Activated CD4-positive, alpha-beta T cell treated with anti-CD3 and anti-CD28 coated beads for 36 hours (primary cell): ENCODE results near the gene NUBP1. TPM values are rescaled to one million over a fixed set of nuclear protein-coding genes. Genes with fewer than 3 reads are reported as not detected.
A peak's percentile ranks its signal among the peaks of the same experiment; 100 is the strongest.

Experiments used
- ATAC-seq: fragments of 200-7000 bp; cut with Tn5 transposase; one replicate; pipeline ENCODE4 v1.10.0; 2021; ENCODE audit warnings: mild to moderate bottlenecking, moderate library complexity
- CTCF ChIA-PET: fragments of 350-600 bp; sonication (Branson Sonifier 250); formaldehyde crosslinking; loops from one replicate; lab custom pipeline; 2021; ENCODE audit warnings: antibody characterized with exemption; lab: Charles Lee
- POLR2A ChIA-PET: fragments of 350-600 bp; sonication (Branson Sonifier 250); formaldehyde crosslinking; loops from one replicate; lab custom pipeline; 2021; ENCODE audit warnings: antibody characterized with exemption, inconsistent platforms; lab: Charles Lee
- DNase-seq: peaks from one replicate; pipeline ENCODE4 v3.0.0-alpha.2; 2020
- H3K27ac Mint-ChIP-seq: one replicate; pipeline ENCODE4 v1.8.0; 2021; ENCODE audit warnings: mixed read lengths
- H3K27me3 Mint-ChIP-seq: one replicate; pipeline ENCODE4 v1.8.0; 2021; ENCODE audit warnings: mixed read lengths
- H3K36me3 Mint-ChIP-seq: one replicate; pipeline ENCODE4 v1.8.0; 2021; ENCODE audit warnings: low read depth, mixed read lengths
- H3K4me1 Mint-ChIP-seq: one replicate; pipeline ENCODE4 v1.8.0; 2021; ENCODE audit warnings: mixed read lengths
- H3K4me3 Mint-ChIP-seq: one replicate; pipeline ENCODE4 v1.8.0; 2021; ENCODE audit warnings: mild to moderate bottlenecking, moderate library complexity, mixed read lengths
- H3K9me3 Mint-ChIP-seq: one replicate; pipeline ENCODE4 v1.8.0; 2021; ENCODE audit warnings: low read depth, mixed read lengths
- intact Hi-C, 2 experiments: fragments of 100-400 bp; cut with DNase I in 1 of 2; cut with micrococcal nuclease in 1 of 2; formaldehyde crosslinking; loops; one replicate each; pipeline versions ENCODE4 v1.14.2 to v1.15.1; 2022 to 2024; cut with DNase I, micrococcal nuclease
- total RNA-seq, 2 experiments: library from RNA; stranded (reverse); gene quantifications; one replicate each; pipeline ENCODE4 v1.2.3, GENCODE V29; 2021

The NUBP1 gene
- total RNA-seq, 2 experiments from 2014 or later: 25.9 to 33.1 TPM

- peaks cover 36% of the 10 kb centered on the region for H3K36me3 Mint-ChIP-seq
- no peak overlapping the region for H3K4me3 Mint-ChIP-seq
- no peak overlapping the region for H3K27ac Mint-ChIP-seq
- DNase-seq (peak; percentile 29), ATAC-seq (no peak)
- CTCF ChIA-PET: interaction anchor here (1.5 to 1.6 kb wide), 2 partner anchors 16 to 166 kb away, joined by 5 to 7 read pairs; no protein-coding TSS in a partner anchor
- intact Hi-C loops: loop anchor here (5.0 to 10.0 kb wide), 2 partner anchors 119 to 1788 kb away; partner anchors contain the start of gene USP7 (in 1 of the 2)
- H3K4me1 Mint-ChIP-seq: peaks cover 36% of the 10 kb centered on the region
- H3K9me3 Mint-ChIP-seq: no peaks in the 10 kb centered on the region
- no peaks in the 10 kb centered on the region for H3K27me3 Mint-ChIP-seq
- POLR2A ChIA-PET: interaction anchor here (0.6 kb wide), 1 partner anchor 173 kb away, joined by 3 read pairs; no protein-coding TSS in a partner anchor
These were observed 9.3 kb downstream of the NUBP1 start for GRCh38 chr16:10752843-10753523.

GRCh38 chr16:10753670-10754069 is 10.0 kb downstream of the NUBP1 start:
- Mint-ChIP-seq H3K4me1 (peaks cover 36% of the 10 kb centered on the region), H3K27me3 (no peaks in the 10 kb centered on the region), H3K27ac (no peak overlapping the region), H3K9me3 (no peaks in the 10 kb centered on the region), H3K36me3 (peaks cover 32% of the 10 kb centered on the region), H3K4me3 (no peak overlapping the region)
- DNase-seq (no peak), ATAC-seq (no peak)
- CTCF ChIA-PET: interaction anchor here (1.5 to 1.6 kb wide), 2 partner anchors 16 to 165 kb away, joined by 5 to 7 read pairs; no protein-coding TSS in a partner anchor
- POLR2A ChIA-PET: no interaction called here
- intact Hi-C loops: loop anchor here (5.0 to 10.0 kb wide), 2 partner anchors 119 to 1789 kb away; partner anchors contain the start of gene USP7 (in 1 of the 2)

DNA sequence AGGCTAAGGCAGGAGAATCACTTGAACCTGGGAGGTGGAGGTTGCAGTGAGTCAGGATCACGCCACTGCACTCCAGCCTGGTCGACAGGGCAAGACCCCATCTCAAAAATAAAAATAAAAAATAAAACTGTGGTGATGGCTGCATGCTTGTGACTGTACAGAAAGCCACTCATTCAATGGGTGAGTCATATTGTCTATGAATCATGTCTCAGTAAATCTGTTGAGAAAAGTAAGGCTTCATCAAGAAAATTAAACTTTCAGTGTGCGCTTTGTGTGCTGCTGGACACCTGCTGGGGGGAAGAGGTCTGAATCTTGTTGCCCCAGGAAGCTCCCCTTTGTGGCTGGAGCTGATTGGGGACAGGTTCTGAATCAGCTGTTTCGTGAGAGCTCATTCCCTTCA is 11.3 kb downstream of the NUBP1 start:
- DNase-seq: no peak
- Mint-ChIP-seq H3K27ac (no peak overlapping the region), H3K36me3 (peaks cover 32% of the 10 kb centered on the region), H3K4me3 (no peak overlapping the region), H3K27me3 (no peaks in the 10 kb centered on the region), H3K9me3 (no peaks in the 10 kb centered on the region), H3K4me1 (peaks cover 25% of the 10 kb centered on the region)
- ChIA-PET POLR2A (interaction anchor here (1.0 kb wide), 1 partner anchor 10 kb away, joined by 3 read pairs; no protein-coding TSS in a partner anchor), CTCF (interaction anchor here (1.2 kb wide), 1 partner anchor 11 kb away, joined by 5 read pairs; the partner anchor contains the start of gene NUBP1)
- intact Hi-C loops: loop anchor here (5.0 to 10.0 kb wide), 2 partner anchors 117 to 1790 kb away; partner anchors contain the start of gene USP7 (in 1 of the 2)
- peak; percentile 64 for ATAC-seq

DNA sequence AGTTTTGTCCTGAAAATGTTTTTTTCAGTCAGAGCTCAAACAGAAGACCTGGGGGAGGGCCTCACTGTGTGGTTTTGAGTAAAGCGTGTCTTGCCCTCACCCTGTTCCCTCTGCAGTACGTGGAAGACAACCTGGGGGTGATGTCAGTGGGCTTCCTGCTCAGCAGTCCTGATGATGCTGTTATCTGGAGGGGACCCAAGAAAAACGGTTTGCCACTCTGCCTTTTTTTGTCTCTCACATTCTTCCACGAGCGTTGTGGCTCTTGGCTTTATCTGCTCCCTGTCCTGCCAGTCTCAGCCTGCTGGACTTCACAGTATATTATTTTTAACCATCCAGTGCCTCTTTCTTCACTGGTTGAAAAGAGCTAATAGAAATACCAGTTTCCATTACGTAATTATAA is 12.9 kb downstream of the NUBP1 start:
- ChIA-PET CTCF (interaction anchor here (0.9 kb wide), 1 partner anchor 161 kb away, joined by 5 read pairs; no protein-coding TSS in a partner anchor), POLR2A (no interaction called here)
- H3K4me1 Mint-ChIP-seq: peaks cover 14% of the 10 kb centered on the region
- no peaks in the 10 kb centered on the region for H3K27me3 Mint-ChIP-seq
- peaks cover 33% of the 10 kb centered on the region for H3K36me3 Mint-ChIP-seq
- H3K9me3 Mint-ChIP-seq: no peaks in the 10 kb centered on the region
- H3K27ac Mint-ChIP-seq: no peak overlapping the region
- no peak for DNase-seq
- H3K4me3 Mint-ChIP-seq: no peak overlapping the region
- intact Hi-C loops: loop anchor here in 1 of 2 experiments (2.0 to 10.0 kb wide), 2 partner anchors 20 to 1792 kb away; partner anchors contain the start of gene USP7
- no peak for ATAC-seq

GRCh38 chr16:10760858-10761257 is 17.2 kb downstream of the NUBP1 start:
- ChIA-PET CTCF (interaction anchor here (0.6 to 1.1 kb wide), 3 partner anchors 155 to 246 kb away, joined by 3 to 4 read pairs (median 3); no protein-coding TSS in a partner anchor), POLR2A (no interaction called here)
- no peaks in the 10 kb centered on the region for H3K27me3 Mint-ChIP-seq
- DNase-seq (no peak), ATAC-seq (no peak)
- intact Hi-C loops: no loop called here
- H3K4me3 Mint-ChIP-seq: no peak overlapping the region
- peaks cover 46% of the 10 kb centered on the region for H3K36me3 Mint-ChIP-seq
- H3K4me1 Mint-ChIP-seq: no peaks in the 10 kb centered on the region
- H3K9me3 Mint-ChIP-seq: no peaks in the 10 kb centered on the region
- no peak overlapping the region for H3K27ac Mint-ChIP-seq

DNA sequence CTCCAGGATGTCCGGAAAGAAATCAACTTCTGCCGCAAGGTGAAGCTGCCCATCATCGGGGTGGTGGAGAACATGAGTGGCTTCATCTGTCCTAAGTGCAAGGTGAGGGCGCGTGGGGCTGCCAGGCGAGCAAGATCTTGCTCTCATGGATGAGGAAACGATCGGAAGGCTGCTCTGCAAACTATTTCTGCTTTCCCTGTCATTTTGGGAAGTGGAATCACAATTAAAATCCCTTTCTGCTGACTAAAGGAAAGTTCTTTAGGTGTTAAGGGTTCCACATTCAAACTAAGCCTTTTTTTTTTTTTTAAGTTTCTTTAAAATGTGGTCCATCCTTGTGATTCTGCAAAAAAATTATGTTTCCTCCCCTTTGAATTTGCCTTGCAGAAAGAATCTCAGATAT is 17.7 kb downstream of the NUBP1 start:
- H3K36me3 Mint-ChIP-seq: peaks cover 48% of the 10 kb centered on the region
- no peak overlapping the region for H3K27ac Mint-ChIP-seq
- ATAC-seq: no peak
- ChIA-PET CTCF (no interaction called here), POLR2A (no interaction called here)
- H3K9me3 Mint-ChIP-seq: no peaks in the 10 kb centered on the region
- DNase-seq: no peak
- intact Hi-C loops: no loop called here
- H3K4me3 Mint-ChIP-seq: no peak overlapping the region
- H3K4me1 Mint-ChIP-seq: peaks cover 3% of the 10 kb centered on the region
- no peaks in the 10 kb centered on the region for H3K27me3 Mint-ChIP-seq

GRCh38 chr16:10762336-10763016 is 18.8 kb downstream of the NUBP1 start:
- ChIA-PET CTCF (no interaction called here), POLR2A (no interaction called here)
- ATAC-seq: no peak
- Mint-ChIP-seq H3K4me3 (no peak overlapping the region), H3K27me3 (no peaks in the 10 kb centered on the region), H3K9me3 (no peaks in the 10 kb centered on the region), H3K27ac (no peak overlapping the region), H3K36me3 (peaks cover 48% of the 10 kb centered on the region), H3K4me1 (peaks cover 3% of the 10 kb centered on the region)
- intact Hi-C loops: no loop called here
- DNase-seq: no peak

DNA sequence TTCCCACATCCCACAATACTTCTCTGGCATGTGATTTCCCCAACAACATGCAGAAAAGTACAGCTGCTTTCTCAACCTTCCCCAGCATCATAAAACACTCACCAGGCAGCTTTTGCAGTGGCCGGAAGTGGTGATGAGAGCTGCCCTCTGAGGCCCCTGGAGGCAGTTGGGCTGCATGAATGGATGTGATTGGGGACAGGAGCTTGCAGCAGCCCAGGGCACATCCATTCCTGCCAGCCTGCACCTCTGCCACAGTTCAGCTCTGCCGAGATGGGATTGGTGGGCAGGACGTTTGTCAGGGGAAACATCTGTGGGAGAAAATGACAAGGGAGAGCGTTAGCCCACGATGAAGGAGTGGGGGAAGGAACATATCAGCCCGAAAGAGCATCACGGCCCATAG is 19.8 kb downstream of the NUBP1 start:
- Mint-ChIP-seq H3K4me1 (peaks cover 3% of the 10 kb centered on the region), H3K4me3 (no peak overlapping the region), H3K27me3 (no peaks in the 10 kb centered on the region), H3K36me3 (peaks cover 42% of the 10 kb centered on the region), H3K27ac (no peak overlapping the region), H3K9me3 (no peaks in the 10 kb centered on the region)
- ChIA-PET POLR2A (no interaction called here), CTCF (no interaction called here)
- ATAC-seq (no peak), DNase-seq (no peak)
- intact Hi-C loops: no loop called here

DNA sequence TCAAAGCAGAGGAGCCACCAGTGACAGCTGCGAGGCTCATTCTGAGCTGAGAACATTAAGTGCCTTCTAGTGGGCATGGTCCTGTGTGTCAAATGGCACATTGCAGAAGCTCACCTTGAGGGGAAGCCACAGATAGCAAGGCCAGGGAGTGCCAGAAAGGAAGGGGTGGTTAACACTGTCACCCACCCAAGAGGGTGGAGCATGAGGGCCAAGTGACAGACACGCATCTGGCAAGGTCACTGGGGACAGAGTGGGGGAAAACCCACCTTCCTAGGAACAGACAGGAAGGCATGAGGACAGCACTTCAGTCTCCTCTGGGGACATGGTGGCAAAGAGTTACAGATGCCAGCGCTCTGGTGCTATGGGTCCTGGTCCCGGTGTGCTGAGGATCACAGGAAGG is 22.1 kb downstream of the NUBP1 start:
- ATAC-seq (peak; percentile 53), DNase-seq (no peak)
- Mint-ChIP-seq H3K4me3 (no peak overlapping the region), H3K9me3 (no peaks in the 10 kb centered on the region), H3K27ac (peak overlapping the region; percentile 20), H3K36me3 (peaks cover 41% of the 10 kb centered on the region), H3K27me3 (no peaks in the 10 kb centered on the region), H3K4me1 (peaks cover 3% of the 10 kb centered on the region)
- intact Hi-C loops: no loop called here
- CTCF ChIA-PET: interaction anchor here (0.9 kb wide), 1 partner anchor 153 kb away, joined by 3 read pairs; no protein-coding TSS in a partner anchor
- POLR2A ChIA-PET: interaction anchor here (0.6 kb wide), 2 partner anchors 11 to 212 kb away, joined by 3 read pairs; no protein-coding TSS in a partner anchor

- intact Hi-C loops: no loop called here
- ATAC-seq (no peak), DNase-seq (no peak)
- H3K4me3 Mint-ChIP-seq: no peak overlapping the region
- peaks cover 6% of the 10 kb centered on the region for H3K4me1 Mint-ChIP-seq
- ChIA-PET CTCF (no interaction called here), POLR2A (no interaction called here)
- no peak overlapping the region for H3K27ac Mint-ChIP-seq
- no peaks in the 10 kb centered on the region for H3K27me3 Mint-ChIP-seq
- H3K9me3 Mint-ChIP-seq: no peaks in the 10 kb centered on the region
- peaks cover 31% of the 10 kb centered on the region for H3K36me3 Mint-ChIP-seq
These were observed 23.5 kb downstream of the NUBP1 start for GRCh38 chr16:10767127-10767526.

DNA sequence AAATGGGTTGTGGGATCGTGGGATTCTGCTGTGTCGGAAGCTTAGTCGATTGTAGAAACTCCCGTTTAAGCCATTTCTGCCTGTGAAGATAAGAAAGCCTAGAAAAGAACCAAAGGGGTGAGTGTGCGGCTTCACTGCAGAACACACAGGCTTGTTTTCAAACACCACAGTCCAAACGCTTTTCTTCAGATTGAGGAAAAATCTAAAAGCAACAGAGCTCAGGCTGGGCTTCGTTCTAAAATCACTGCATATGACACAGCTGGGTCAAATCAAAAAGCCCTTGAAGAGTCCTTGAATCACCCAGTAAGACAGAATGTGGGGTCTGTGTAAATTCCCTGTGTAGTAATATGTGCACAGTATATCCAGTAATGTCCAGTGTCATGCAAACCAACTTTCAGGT is 25.7 kb downstream of the NUBP1 start:
- H3K27me3 Mint-ChIP-seq: no peaks in the 10 kb centered on the region
- H3K9me3 Mint-ChIP-seq: no peaks in the 10 kb centered on the region
- peaks cover 11% of the 10 kb centered on the region for H3K36me3 Mint-ChIP-seq
- ChIA-PET POLR2A (no interaction called here), CTCF (no interaction called here)
- H3K27ac Mint-ChIP-seq: no peak overlapping the region
- intact Hi-C loops: no loop called here
- H3K4me1 Mint-ChIP-seq: peaks cover 6% of the 10 kb centered on the region
- ATAC-seq (no peak), DNase-seq (no peak)
- H3K4me3 Mint-ChIP-seq: no peak overlapping the region
